K562 (cell line): ENCODE measurements around the gene DOK1. TPM values are rescaled to one million over a fixed set of nuclear protein-coding genes. Genes with fewer than 3 reads are reported as not detected.

Experiments
- CHD1 ChIP-seq: fragments of 200-600 bp; sonication (generic); IDR thresholded peaks from one replicate; pipeline ENCODE4 v1.6.1; 2012; ENCODE audit warnings: mild to moderate bottlenecking, moderate library complexity, low read length, inconsistent platforms
- CHD4 ChIP-seq: fragments of 200-600 bp; sonication (generic); IDR thresholded peaks from 3 replicates; pipeline ENCODE4 v1.6.1; 2012; ENCODE audit warnings: low read depth, mild to moderate bottlenecking, mixed read lengths, low read length, inconsistent platforms; ENCODE audit not compliant: insufficient read depth, insufficient replicate concordance, poor library complexity, severe bottlenecking
- DPF2 ChIP-seq: fragments of 450-650 bp; IDR thresholded peaks from 2 replicates; pipeline ENCODE4 v1.6.1; 2016
- HNRNPLL ChIP-seq: fragments of 200-400 bp; formaldehyde crosslinking; IDR thresholded peaks from 2 replicates; pipeline ENCODE4 v1.6.1; 2017; ENCODE audit warnings: low read length, low read depth, mild to moderate bottlenecking; ENCODE audit not compliant: poor library complexity, severe bottlenecking
- MGA ChIP-seq: fragments of 450-650 bp; IDR thresholded peaks from 2 replicates; pipeline ENCODE4 v1.6.1; 2016; ENCODE audit warnings: mild to moderate bottlenecking, moderate library complexity
- POLR2G ChIP-seq: fragments of 200-400 bp; formaldehyde crosslinking; IDR thresholded peaks from 2 replicates; pipeline ENCODE4 v1.6.1; 2017; ENCODE audit warnings: low read depth, mild to moderate bottlenecking, antibody characterized with exemption, low read length, moderate library complexity
- PRDM10 ChIP-seq: fragments of 450-650 bp; IDR thresholded peaks from 2 replicates; pipeline ENCODE4 v1.6.1; 2018; ENCODE audit not compliant: partially characterized antibody
- ZNF12 ChIP-seq: sonication (generic); formaldehyde crosslinking; IDR thresholded peaks from 2 replicates; pipeline ENCODE4 v1.4.0; 2020; ENCODE audit warnings: mild to moderate bottlenecking, missing genetic modification reagents
- ZNF324 ChIP-seq: fragments of 250-450 bp; sonication (Bioruptor Pico); IDR thresholded peaks from 2 replicates; pipeline ENCODE4 v1.4.0; 2020; ENCODE audit warnings: mild to moderate bottlenecking
- polyA plus RNA-seq, 8 experiments: library from polyadenylated mRNA; depleted of rRNA in 4 of 8; stranded (reverse) in 5 of 8; unstranded in 3 of 8; fragments of >200 nt; fragmentation: Nextera tagmentation in 2 of 8; fragmentation: Illumina TruSeq in 1 of 8; extraction: Ambion mirVana in 2 of 8; extraction: Trizol in 1 of 8; gene quantifications; 2 replicates each; pipeline versions ENCODE4 v1.2.1 to v1.2.3, GENCODE V29; 2011 to 2014; ENCODE audit warnings: inconsistent platforms in 1 of 8, missing spikeins in 1 of 8
- total RNA-seq, 7 experiments: library from RNA; depleted of rRNA in 6 of 7; stranded (reverse); fragments of >200 nt in 6 of 7; fragmentation: Illumina TruSeq in 2 of 7; extraction: Trizol in 2 of 7; gene quantifications; 2 replicates each; pipeline versions ENCODE4 v1.2.1 to v1.2.3, GENCODE V29; 2011 to 2021; ENCODE audit warnings: low replicate concordance in 1 of 7
- TF ChIP-seq, protein P1 (sequence below): IDR thresholded peaks from 3 replicates; pipeline ENCODE4 v1.6.1; 2011; ENCODE audit warnings: borderline replicate concordance, mild to moderate bottlenecking; ENCODE audit not compliant: insufficient read length, insufficient read depth

The DOK1 gene
- total and polyA plus RNA-seq, 9 of the 15 experiments (the other 6 are each of a cell fraction or from before 2014, with no cell fraction given): 0.59 to 36.4 (median 16.1) TPM

DNA sequence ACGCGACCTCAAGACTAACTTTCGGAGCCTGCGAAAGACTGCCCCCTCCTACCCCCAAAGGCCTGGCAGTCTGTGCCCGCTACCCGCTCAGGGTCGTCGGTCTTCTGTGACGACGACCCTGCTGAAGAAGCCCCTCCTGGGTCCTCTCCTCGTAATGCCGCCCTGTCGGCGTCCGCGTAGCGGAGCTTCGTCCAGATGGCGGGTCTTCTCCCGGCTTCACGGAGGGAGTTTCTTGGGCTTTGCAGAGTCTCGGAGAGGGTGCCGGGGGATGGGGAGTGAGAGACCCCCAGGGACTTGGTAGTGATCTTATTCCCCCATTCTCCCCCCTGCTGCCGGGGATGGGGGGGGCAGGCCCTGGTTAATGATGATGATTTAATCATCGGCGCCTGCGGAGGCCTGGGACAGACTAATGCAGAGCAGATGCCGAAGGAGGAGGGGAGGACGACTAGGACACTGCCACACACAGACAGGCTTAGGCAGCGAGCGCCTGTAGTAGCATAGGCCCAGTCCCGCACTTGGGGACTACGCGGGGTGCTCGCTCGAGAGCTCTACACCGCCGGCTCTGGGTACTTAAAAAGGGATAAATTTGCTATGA lies 46.5 kb upstream of the DOK1 start (continued):
- 0 out of 2 replicates have a peak, but pooled peaks have one; percentile 31 for TF ChIP-seq MGA
- TF ChIP-seq, protein P1, sequence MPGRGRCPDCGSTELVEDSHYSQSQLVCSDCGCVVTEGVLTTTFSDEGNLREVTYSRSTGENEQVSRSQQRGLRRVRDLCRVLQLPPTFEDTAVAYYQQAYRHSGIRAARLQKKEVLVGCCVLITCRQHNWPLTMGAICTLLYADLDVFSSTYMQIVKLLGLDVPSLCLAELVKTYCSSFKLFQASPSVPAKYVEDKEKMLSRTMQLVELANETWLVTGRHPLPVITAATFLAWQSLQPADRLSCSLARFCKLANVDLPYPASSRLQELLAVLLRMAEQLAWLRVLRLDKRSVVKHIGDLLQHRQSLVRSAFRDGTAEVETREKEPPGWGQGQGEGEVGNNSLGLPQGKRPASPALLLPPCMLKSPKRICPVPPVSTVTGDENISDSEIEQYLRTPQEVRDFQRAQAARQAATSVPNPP: no peak
- no peak for TF ChIP-seq ZNF324 (CRISPR knock-in tag)
- no peak for TF ChIP-seq ZNF12 (CRISPR knock-in tag)
- TF ChIP-seq POLR2G: peak; percentile 40; the same call in 1 of the 2 replicates
- no peak for TF ChIP-seq CHD4
- TF ChIP-seq CHD1: peak; percentile 44
- TF ChIP-seq PRDM10: peak; percentile 26
- 0 out of 2 replicates have a peak, but pooled peaks have one; percentile 13 for TF ChIP-seq DPF2
- TF ChIP-seq HNRNPLL: peak; percentile 27
